PC-9 (cell line): ENCODE measurements around the gene BTG2. TPM values are rescaled to one million over a fixed set of nuclear protein-coding genes. Genes with fewer than 3 reads are reported as not detected.

Experiments used
- BruUV-seq: library from RNA; stranded (reverse); fragments of 400-500 nt; replicated peaks from 2 replicates; lab custom pipeline; 2021; lab: Mats Ljungman, UMichigan
- CTCF ChIA-PET: fragments of 300-600 bp; sonication (Branson Sonifier 250); formaldehyde crosslinking; loops from one replicate; lab custom pipeline; 2022; ENCODE audit warnings: antibody characterized with exemption; lab: Charles Lee
- POLR2A ChIA-PET: fragments of 300-600 bp; sonication (Branson Sonifier 250); formaldehyde crosslinking; loops from one replicate; lab custom pipeline; 2022; ENCODE audit warnings: antibody characterized with exemption; ENCODE audit not compliant: unreplicated experiment; lab: Charles Lee
- DNase-seq, 2 experiments: peaks; one replicate each; pipeline versions ENCODE4 v3.0.0 to v3.0.0-alpha.2; 2015 to 2022; ENCODE audit warnings: mixed read lengths in 1 of 2
- H2AFZ ChIP-seq: fragments of 200-600 bp; sonication (generic); 2 replicates; pipeline ENCODE4 v1.8.1; 2017; ENCODE audit warnings: antibody characterized with exemption
- H3F3A ChIP-seq: fragments of 200-600 bp; sonication (generic); 2 replicates; pipeline ENCODE4 v1.8.1; 2017; ENCODE audit warnings: antibody characterized with exemption, mild to moderate bottlenecking, low read depth; ENCODE audit not compliant: insufficient read depth
- H3K27ac ChIP-seq: fragments of 200-600 bp; sonication (generic); 2 replicates; pipeline ENCODE4 v1.6.1; 2016; ENCODE audit warnings: mixed run types
- H3K27me3 ChIP-seq: fragments of 200-600 bp; sonication (generic); 2 replicates; pipeline ENCODE4 v1.6.1; 2016; ENCODE audit warnings: low read depth, mixed run types; ENCODE audit not compliant: insufficient read depth
- H3K36me3 ChIP-seq: fragments of 200-600 bp; sonication (generic); 2 replicates; pipeline ENCODE4 v1.6.1; 2016; ENCODE audit warnings: low read depth, mixed run types
- H3K4me1 ChIP-seq: fragments of 200-600 bp; sonication (generic); replicated peaks from 2 replicates; pipeline ENCODE4 v1.6.1; 2016; ENCODE audit warnings: mixed run types; ENCODE audit not compliant: insufficient read depth
- H3K4me2 ChIP-seq: fragments of 200-600 bp; sonication (generic); 2 replicates; pipeline ENCODE4 v1.6.1; 2017; ENCODE audit warnings: mixed run types
- H3K4me3 ChIP-seq: fragments of 200-600 bp; sonication (generic); 2 replicates; pipeline ENCODE4 v1.6.1; 2016; ENCODE audit warnings: mixed run types
- H3K79me2 ChIP-seq: fragments of 200-600 bp; sonication (generic); 2 replicates; pipeline ENCODE4 v1.6.1; 2017; ENCODE audit warnings: low read depth, mixed run types
- H3K9me2 ChIP-seq: fragments of 200-600 bp; sonication (generic); 2 replicates; pipeline ENCODE4 v1.8.1; 2017; ENCODE audit warnings: mild to moderate bottlenecking; ENCODE audit not compliant: insufficient read depth
- H3K9me3 ChIP-seq: fragments of 200-600 bp; sonication (generic); 2 replicates; pipeline ENCODE4 v1.8.1; 2016; ENCODE audit warnings: low read depth; ENCODE audit not compliant: insufficient read depth
- H4K20me1 ChIP-seq: fragments of 200-600 bp; sonication (generic); 2 replicates; pipeline ENCODE4 v1.8.1; 2017; ENCODE audit not compliant: insufficient read depth
- EZH2 ChIP-seq: fragments of 200-600 bp; sonication (generic); IDR thresholded peaks from 2 replicates; pipeline ENCODE4 v1.8.0; 2017; ENCODE audit warnings: antibody characterized with exemption, low read depth
- intact Hi-C: fragments of 100-400 bp; cut with micrococcal nuclease; formaldehyde crosslinking; loops from one replicate; pipeline ENCODE4 v1.10.0; 2022; ENCODE audit not compliant: unreplicated experiment
- total RNA-seq: library from RNA; stranded (reverse); gene quantifications from 2 replicates; pipeline ENCODE4 v1.2.3, GENCODE V29; 2021
- TF ChIP-seq, protein P1 (sequence below): fragments of 200-600 bp; sonication (generic); conservative IDR thresholded peaks from 2 replicates; pipeline ENCODE4 v1.6.1; 2017; ENCODE audit warnings: mixed run types, antibody characterized with exemption, mild to moderate bottlenecking, moderate library complexity

BTG2 gene
- total RNA-seq, 1 experiment from 2014 or later, result 11.1 TPM

DNA sequence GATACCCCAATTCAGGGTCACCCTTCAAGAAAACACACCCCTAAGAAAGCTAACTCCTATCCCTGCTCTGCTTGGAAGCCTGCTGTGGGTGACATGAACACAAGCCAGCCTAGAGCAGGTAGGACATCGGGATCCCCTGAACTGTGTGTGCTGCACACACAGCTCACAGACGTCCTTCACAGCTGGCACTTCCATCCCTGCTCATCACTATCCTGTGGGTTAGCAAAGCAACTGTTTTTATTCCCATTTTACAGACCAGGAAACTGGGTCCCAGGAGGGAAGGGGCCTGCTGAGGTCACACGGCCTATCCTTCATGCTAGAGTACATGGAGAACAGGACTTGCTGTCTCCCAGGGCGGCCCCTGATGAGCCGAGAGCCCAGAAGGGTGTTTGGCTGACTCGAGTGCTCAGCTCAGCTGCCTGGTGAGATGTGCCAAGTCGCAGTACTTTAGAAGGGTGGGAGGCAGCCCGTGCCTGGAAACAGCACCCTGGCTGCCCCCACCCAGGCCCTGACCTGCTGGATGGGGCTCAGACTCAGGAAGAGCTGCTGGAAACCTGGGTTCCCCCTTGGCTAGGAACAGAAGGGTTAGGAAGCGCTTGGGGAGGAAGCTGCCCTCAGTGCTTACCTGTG is 28.3 kb upstream of the BTG2 start:
- TF ChIP-seq, protein P1, sequence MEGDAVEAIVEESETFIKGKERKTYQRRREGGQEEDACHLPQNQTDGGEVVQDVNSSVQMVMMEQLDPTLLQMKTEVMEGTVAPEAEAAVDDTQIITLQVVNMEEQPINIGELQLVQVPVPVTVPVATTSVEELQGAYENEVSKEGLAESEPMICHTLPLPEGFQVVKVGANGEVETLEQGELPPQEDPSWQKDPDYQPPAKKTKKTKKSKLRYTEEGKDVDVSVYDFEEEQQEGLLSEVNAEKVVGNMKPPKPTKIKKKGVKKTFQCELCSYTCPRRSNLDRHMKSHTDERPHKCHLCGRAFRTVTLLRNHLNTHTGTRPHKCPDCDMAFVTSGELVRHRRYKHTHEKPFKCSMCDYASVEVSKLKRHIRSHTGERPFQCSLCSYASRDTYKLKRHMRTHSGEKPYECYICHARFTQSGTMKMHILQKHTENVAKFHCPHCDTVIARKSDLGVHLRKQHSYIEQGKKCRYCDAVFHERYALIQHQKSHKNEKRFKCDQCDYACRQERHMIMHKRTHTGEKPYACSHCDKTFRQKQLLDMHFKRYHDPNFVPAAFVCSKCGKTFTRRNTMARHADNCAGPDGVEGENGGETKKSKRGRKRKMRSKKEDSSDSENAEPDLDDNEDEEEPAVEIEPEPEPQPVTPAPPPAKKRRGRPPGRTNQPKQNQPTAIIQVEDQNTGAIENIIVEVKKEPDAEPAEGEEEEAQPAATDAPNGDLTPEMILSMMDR, result no peak
- TF ChIP-seq EZH2, result no peak
- Histone ChIP-seq H3K9me2 (no peaks in the 10 kb centered on the region; the same call in 1 of the 2 replicates), H3K27me3 (no peaks in the 10 kb centered on the region), H3K4me3 (no peak overlapping the region), H3K4me2 (no peak overlapping the region), H3K9me3 (no peaks in the 10 kb centered on the region), H4K20me1 (no peaks in the 10 kb centered on the region), H3K36me3 (no peaks in the 10 kb centered on the region), H2AFZ (no peak overlapping the region), H3F3A (no peaks in the 10 kb centered on the region), H3K79me2 (no peaks in the 10 kb centered on the region), H3K27ac (no peak overlapping the region), H3K4me1 (no peaks in the 10 kb centered on the region)
- ChIA-PET CTCF (interaction anchor here (1.1 kb wide), 1 partner anchor 51 kb away, joined by 3 read pairs; no protein-coding TSS in a partner anchor), POLR2A (no interaction called here)
- intact Hi-C loops, result no loop called here
- no TSS peak for BruUV-seq
- no peak for DNase-seq

DNA sequence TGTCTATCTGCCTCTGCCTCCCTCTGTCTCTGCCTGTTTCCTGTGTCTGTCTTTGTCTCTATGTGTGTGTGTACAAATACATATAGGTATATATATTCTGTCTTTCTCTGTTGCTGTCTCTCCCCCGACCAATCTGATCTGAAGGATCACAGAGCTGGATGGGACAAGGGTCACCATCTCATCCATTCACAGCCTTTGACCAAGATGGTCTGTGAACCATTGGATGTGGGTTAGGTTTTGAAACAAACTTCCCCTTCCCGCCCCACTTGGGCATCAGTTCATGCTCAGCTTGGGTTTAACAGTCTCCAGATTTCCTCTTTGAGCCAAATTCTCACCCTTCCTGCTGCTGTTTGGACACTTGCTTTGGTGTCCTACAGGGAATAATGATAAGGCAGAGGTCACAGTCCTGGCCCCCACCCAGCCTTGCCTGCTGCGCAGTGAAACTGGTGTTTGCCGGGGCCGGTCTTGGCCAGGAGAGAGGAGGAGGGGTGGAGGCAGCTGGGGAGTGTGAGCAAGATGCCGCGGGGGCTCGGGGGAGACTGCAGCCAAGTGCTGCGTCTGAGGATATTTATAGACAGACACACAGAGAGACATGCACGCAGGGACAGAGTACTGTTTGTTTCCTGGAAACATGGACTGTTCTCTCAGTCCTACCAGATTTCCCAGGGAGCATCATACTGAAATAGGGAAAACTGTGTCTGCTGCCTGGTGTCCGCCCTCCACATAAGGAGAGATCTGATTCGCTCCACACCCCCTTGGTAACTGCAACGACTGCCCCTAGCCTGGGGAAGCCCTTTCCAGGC is 27.0 kb upstream of the BTG2 start:
- CTCF ChIA-PET, result interaction anchor here (1.1 kb wide), 1 partner anchor 49 kb away, joined by 3 read pairs; no protein-coding TSS in a partner anchor
- intact Hi-C loops, result no loop called here
- POLR2A ChIA-PET, result interaction anchor here (0.6 to 0.7 kb wide), 2 partner anchors 33 to 1136 kb away, joined by 3 to 4 read pairs; no protein-coding TSS in a partner anchor

DNA sequence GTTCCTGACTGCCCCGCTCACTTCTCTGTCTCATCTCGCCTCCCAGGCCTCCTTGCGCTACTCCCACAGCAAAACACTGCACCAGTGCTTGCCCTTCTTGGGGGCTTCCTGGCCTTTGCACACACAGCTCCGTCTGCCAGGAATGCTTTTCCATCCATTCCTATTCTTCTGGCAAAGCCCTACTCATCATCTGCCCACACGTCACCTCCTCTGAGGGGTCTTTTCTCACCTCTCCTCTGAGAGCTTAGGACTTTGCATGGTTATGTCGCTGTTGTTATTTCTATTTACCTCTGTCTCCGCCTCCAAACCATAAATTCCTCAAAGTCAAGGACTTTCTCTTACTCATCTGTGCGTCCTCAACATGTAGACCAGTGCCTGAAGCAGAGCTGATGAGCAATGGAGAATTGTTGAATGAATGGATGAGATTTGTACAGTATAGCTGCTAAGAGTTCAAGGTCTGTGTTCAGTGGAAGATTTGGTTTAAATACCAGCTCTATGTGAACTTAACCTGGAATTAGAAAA is 26.4 kb upstream of the BTG2 start:
- ChIA-PET POLR2A (interaction anchor here (0.6 kb wide), 1 partner anchor 1135 kb away, joined by 3 read pairs; no protein-coding TSS in a partner anchor), CTCF (interaction anchor here (0.7 to 0.9 kb wide), 3 partner anchors 54 to 1083 kb away, joined by 3 to 5 read pairs (median 5); no protein-coding TSS in a partner anchor)
- Histone ChIP-seq H3K27ac (no peak overlapping the region), H3K4me2 (no peak overlapping the region), H3K4me1 (no peaks in the 10 kb centered on the region), H3K27me3 (peaks cover 4% of the 10 kb centered on the region; the same call in 1 of the 2 replicates), H2AFZ (no peak overlapping the region), H4K20me1 (no peaks in the 10 kb centered on the region), H3K36me3 (no peaks in the 10 kb centered on the region), H3K9me3 (no peaks in the 10 kb centered on the region), H3K79me2 (no peaks in the 10 kb centered on the region), H3K9me2 (no peaks in the 10 kb centered on the region; the same call in 1 of the 2 replicates), H3F3A (no peaks in the 10 kb centered on the region), H3K4me3 (no peak overlapping the region)
- intact Hi-C loops, result no loop called here
- no peak for DNase-seq
- no TSS peak for BruUV-seq
- TF ChIP-seq EZH2, result no peak
- TF ChIP-seq, protein P1, result no peak

More for the DNA sequence above, 27.0 kb upstream of the BTG2 start:
- no peak overlapping the region for H3K4me3 ChIP-seq
- no peak for TF ChIP-seq EZH2
- TF ChIP-seq, protein P1, result no peak
- H3K9me3 ChIP-seq, result no peaks in the 10 kb centered on the region
- no peaks in the 10 kb centered on the region for H3K79me2 ChIP-seq
- no peak for DNase-seq
- H3K36me3 ChIP-seq, result no peaks in the 10 kb centered on the region
- no peaks in the 10 kb centered on the region for H3K4me1 ChIP-seq
- H3K27ac ChIP-seq, result no peak overlapping the region
- no TSS peak for BruUV-seq
- no peaks in the 10 kb centered on the region for H4K20me1 ChIP-seq
- no peak overlapping the region for H2AFZ ChIP-seq
- no peaks in the 10 kb centered on the region for H3K27me3 ChIP-seq
- H3K9me2 ChIP-seq, result no peaks in the 10 kb centered on the region; the same call in 1 of the 2 replicates
- no peak overlapping the region for H3K4me2 ChIP-seq
- no peaks in the 10 kb centered on the region for H3F3A ChIP-seq
